ENCODE results near the gene SNAPC4.

DNA sequence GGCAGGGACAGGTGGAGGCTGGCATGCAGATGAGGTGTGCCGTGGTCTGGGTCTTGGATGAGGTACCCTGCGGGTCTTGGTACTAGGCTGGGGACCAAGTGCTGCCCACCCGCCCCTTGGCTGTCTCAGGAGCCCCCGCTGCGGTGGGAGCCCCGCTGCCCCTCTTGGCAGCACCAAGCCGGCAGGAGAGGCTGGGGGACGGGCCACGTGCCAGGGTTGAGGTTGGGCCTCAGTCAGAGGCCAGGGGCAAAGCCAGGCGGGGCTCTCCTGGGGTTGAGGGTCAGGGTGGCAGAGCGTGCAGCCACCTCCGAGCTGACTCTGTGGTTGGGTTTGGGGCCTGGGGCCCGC, 28.5 kb downstream of the SNAPC4 start:
- TF ChIP-seq POLR2A (IDR thresholded peaks at IDR 0.05; ENCODE audit: low read length) (no peak), GATA1 (IDR thresholded peaks at IDR 0.05; ENCODE audit: low read depth, low read length) (no peak)

All from erythroblast (primary cell).